Cortex of kidney (tissue), 1 donor: Measurements from ENCODE around the gene DAGLA.

Experiments used
- DNase-seq: peaks from one replicate; lab custom pipeline; 2025; lab: John Stamatoyannopoulos, UW

Gene DAGLA

DNA sequence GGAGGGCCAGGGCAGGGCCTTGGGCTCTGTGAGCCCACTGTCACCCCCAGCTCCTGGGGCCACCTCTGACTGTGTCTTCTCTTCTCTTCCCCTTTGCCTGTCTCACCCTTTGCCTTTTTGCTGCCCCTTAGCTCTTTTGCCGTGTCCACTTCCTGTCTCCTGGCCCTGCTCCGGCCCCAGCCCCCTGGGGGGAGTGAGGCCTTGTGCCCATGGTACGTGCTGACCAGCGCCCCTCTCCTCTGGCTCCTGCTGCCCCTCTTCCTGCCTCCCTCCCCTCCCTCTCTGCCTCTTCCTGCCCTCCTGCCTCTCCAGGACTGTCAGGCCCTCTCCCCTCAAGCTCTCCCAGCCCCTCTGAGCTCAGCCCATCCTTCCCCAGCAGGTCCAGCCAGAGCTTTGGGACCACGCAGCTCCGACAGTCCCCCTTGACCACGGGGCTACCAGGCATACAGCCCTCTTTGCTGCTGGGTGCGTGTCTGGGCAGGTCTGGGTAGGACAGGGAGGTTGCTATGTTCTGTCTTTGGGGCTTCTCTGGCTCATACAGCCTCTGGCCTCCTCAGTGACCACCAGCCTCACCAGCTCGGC, 100.5 kb downstream of the DAGLA start:
- DNase-seq: no peak

DNA sequence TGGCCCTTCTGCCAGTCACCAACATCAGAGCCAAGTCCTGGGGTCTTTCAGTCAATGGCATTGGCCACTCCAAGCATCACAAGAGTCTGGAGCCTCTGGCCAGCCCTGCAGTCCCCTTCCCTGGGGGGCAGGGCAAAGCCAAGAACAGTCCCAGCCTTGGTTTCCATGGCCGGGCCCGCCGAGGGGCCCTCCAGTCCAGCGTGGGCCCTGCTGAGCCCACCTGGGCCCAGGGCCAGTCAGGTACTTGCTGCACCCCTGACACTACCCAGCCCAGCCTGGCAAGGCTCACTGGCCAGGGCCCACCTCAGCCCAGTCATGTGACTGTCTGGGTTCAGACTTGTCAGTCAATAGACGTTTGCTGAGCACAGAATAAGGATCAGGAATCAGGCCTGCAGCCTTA, 101.4 kb downstream of the DAGLA start:
- no peak for DNase-seq

DNA sequence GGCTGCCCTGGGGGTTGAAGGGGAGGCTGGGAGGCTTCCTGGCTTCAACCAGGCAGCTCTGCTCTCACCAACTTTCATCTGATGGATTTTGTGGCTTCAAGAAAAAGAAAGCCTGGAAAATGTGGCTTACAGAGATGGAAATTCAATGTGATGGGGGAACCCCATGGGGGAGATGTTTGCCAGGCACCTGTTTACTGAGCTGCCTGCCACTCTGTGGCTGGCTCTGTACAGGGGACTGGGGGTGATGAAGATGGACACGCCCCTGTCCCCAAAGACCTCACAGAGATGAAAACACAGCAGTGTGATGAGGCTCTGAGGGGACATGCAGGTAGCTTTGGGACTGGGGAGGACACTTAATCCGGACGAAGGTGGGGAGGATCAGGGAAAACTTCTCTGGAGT, 102.1 kb downstream of the DAGLA start:
- DNase-seq: no peak

DNA sequence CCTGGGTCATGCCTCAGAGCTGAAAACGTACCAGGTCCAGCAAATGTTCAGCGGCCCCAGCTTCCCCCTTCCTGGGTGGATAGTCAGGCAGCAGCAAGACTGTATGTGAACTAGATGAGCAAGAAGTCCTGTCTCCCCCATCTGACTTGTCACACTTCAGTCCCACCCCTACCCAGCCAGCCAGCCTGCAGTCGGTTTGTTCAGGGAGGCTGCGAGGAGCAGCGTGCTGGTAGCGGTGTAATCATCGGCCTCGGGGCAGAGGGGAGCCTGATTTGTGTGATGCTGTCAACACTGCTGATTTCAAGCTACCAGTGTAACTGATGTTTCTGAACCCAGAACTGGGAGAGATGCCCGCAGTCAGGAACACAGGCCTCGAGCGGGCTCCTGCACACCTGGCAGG, 102.7 kb downstream of the DAGLA start:
- DNase-seq: no peak

DNA sequence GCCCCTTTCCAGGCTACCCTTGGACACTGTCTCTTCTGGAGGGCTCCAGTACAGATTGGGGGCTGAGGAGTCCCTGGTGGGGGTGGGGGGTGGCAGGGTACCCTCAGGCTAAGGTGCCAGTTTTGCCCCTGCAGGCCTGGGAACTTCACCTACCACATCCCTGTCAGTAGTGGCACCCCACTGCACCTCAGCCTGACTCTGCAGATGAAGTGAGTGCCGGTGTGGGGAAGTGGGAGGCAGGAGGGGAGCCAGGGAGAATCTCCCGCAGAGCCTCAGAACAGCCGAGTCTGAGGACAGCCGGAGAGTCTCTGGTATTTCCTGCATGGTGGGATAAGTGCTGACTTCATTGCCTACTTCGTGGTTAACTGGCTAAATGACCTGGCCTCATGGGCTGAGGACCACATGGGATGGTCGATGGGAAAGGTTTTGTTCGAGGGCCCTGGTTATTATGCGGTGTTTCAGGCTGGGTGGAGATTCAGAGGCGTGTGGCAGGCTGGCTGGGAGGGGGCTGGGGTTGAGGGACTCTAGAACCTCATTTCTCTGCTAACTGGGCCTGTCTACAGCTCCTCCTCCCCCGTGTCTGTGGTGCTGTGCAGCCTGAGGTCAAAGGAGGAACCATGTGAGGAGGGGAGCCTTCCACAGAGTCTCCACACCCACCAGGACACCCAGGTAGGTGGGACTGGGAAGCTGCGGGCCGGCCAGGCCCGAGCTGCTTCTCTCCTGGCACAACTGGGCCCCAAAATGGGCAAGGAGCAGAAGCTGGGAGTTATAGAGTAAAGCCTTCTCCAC, 103.7 kb downstream of the DAGLA start:
- no peak for DNase-seq

DNA sequence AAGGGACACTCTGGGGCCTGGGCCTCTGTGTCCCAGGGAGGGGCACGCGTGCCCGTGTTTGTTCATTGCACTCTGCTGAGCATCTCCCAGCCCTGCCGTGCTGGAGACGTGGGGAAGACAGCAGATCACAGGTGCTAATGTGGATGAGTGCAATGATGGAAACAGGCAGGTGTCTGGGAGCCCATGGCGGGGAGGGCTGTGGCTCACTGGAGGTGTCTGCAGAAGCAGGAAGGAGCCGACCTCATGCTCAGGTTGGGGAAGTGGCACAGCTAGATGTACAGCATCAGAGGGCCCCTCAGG, 104.3 kb downstream of the DAGLA start:
- no peak for DNase-seq

DNA sequence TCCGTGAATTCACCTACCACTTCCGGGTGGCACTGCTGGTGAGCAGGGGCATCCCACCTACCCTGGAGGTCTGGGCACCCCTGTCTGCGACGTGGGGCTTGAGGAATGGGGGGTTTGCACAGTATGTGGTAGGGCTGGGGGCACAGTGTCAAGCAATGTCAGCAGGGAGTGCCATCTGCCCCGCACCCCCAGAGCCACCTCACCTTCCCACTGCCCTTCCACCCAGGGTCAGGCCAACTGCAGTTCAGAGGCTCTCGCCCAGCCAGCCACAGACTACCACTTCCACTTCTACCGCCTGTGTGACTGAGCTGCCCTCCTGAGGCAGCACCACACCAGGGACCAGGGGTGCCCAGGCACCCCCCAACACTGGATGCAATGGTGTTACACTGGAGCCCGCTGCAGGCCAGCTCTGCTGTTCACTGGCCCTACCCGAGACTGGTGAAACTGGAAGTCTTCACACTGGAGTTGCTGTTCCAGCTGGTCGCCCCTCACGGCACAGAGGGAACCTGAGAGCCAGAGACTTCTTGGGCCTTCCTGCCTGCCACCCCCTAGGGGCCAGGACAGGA, 105.7 kb downstream of the DAGLA start:
- no peak for DNase-seq

DNA sequence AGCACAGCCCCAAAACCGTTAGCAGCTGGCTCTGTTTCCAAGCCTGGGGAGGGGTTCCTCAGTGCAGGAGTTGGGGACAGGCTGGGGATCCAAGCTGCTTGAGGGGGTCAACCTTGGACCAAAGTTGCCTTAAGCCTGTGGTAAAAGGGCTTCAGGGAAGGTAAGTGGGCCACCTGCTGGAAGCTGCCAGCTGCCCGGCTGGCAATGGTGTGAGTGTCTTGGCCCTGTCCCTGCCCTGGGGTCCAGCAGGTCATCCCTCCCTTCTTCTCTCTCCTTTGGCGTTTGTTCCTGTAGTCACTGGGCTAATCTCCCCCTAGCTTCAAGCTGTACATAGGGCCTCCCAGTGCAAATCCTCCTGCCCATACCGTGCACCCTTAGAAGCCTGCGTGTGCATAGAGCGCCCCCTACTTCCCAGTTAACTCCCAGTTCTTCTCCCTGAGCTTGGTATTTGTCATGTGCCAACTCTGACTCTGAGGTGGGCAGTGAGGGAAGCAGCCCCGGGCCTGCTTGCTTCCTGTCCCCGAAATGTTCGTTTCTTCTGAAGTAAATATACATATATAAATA, 107.8 kb downstream of the DAGLA start:
- DNase-seq: no peak

DNA sequence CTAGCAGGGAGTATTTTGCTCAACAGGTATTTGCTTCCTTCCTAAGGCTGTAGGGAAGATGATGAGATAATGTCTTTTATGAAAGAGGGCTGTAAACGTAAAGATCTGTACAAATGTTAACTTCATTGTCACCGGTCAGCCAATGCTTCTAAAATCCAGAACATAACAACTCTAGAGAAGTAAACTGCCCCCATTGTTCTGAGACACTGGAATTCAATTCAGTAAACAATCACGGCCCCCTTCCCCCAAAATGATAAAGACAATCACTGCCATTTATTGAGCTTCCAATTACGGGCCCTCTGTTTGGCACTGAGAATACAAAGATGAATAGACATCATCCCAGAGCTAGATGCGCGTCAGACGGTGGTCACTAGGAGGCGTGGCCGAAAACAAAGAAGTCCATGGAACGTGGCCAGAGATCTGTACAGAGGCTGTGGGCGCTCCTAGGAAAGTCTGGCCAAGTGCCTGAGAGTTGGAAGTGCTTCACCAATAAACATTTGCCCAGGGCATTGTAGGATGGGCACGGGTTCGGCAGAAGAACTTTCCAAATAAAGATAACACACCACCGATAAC, 111.6 kb downstream of the DAGLA start:
- DNase-seq: no peak

DNA sequence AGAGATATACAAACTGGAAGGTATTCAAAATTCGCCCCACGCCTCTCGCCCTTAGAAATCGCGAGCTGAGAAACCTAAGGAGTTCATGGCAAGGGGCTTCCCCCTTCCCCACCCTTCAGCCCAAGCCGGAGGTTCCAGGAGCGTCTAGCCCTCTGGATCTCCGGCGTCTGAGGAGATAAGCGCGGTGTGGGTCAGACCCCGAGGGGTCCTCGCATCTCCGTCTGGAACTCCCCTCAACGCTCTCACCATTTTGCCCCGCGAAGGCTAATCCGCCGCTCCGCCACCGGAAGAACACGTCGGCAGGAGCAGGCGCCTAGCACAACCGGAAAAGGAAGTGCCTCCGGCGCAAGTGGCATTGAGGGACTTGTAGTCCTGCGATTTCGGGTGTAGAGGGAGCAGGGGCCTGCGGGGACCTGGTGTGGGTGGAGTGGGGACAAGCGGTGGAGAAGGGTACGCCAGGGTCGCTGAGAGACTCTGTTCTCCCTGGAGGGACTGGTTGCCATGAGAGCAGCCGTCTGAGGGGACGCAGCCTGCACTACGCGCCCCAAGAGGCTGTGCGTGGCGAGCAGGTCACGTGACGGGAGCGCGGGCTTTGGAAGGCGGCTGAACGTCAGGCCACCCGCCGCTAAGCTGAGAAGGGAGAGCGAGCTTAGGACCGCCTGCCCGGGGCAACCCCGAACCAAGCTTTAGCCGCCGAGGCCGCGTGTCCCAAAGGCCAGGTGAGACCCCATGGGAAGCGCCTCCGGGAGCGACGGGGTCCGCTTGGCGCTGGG, 112.3 kb downstream of the DAGLA start, which contains the start of the genes FEN1 and TMEM258:
Gene FEN1 (plus strand): TSS at position 602 of the 773 bp plus-strand sequence. CDS start 2,451 bp downstream, outside the sequence.
Gene TMEM258 (minus strand): TSS at position 290 of the 773 bp plus-strand sequence. CDS start 41 bp downstream, at position 249.
- DNase-seq: no peak

DNA sequence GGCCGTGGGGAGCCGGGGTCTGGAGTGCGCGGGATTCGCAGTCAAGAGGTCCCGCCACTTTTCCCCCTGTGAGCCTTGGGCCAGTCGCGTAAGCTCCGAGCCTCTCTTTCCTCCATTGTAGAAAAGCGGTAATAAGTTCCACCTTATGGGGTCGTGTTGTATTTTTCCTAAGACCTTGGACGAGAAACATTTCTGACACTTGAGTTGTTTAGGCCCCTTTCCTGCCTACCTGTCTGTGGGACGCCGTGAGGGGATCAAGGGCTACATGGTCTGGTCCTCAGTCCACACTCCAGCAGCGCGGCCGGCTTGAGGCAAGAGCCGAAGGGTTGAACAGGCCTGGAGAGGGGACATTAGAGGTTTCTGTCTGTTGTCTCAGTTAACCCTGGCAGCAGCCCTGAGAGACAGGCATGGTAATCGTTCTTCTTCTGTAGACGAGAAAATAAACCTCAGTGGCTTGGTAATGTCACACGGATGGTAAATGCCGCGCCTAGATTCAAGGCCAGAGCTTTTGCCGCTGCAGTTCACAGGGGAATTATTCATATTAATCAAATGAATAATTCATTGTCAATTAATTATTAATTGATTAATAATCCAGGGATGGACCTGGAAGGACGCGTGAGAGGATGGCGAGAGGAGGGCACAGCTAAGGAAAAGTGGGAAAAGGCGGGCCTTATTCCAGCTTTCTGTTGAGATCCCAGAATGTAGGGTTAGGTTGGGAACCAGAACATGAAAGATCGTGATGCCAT, 113.1 kb downstream of the DAGLA start:
- DNase-seq: no peak

DNA sequence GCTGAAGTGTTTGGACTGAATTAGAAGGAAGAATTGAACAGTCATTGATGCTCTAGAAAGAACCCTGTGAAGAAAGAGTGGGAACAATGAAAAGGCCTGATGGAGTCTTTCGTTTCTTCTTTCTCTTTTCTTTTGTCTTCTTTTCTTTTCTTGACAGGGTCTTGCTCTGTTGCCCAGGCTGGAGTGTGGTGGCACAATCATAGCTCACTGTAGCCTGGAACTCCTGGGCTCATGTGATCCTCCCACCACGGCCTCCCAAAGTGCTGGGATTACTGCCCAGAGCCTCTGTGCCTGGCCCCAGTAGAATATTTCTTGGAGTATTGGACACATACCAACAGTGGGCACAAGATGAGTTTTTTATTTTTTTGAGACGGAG, 113.6 kb downstream of the DAGLA start:
- DNase-seq: no peak

DNA sequence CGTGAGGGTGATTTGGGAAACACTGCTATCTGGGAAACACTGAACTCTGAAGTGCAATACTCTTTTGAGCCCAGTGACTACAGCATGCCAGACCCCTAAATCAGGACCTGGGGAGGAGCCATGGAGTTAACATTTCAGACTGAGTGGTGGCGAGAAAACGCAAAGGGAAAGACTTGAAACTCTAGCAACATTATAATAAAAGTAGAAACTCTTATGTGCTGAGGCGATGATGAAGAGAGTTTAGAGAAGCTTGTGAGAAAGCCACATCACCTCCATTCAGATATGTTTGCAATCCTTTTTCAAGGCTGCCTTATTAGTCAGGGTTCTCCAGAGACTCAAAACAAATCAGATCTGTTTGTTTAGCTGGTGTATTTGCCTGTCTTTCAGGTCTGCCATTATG, 114.4 kb downstream of the DAGLA start:
- DNase-seq: no peak

DNA sequence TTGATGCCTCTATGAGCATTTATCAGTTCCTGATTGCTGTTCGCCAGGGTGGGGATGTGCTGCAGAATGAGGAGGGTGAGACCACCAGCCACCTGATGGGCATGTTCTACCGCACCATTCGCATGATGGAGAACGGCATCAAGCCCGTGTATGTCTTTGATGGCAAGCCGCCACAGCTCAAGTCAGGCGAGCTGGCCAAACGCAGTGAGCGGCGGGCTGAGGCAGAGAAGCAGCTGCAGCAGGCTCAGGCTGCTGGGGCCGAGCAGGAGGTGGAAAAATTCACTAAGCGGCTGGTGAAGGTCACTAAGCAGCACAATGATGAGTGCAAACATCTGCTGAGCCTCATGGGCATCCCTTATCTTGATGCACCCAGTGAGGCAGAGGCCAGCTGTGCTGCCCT, 115.3 kb downstream of the DAGLA start:
- no peak for DNase-seq

DNA sequence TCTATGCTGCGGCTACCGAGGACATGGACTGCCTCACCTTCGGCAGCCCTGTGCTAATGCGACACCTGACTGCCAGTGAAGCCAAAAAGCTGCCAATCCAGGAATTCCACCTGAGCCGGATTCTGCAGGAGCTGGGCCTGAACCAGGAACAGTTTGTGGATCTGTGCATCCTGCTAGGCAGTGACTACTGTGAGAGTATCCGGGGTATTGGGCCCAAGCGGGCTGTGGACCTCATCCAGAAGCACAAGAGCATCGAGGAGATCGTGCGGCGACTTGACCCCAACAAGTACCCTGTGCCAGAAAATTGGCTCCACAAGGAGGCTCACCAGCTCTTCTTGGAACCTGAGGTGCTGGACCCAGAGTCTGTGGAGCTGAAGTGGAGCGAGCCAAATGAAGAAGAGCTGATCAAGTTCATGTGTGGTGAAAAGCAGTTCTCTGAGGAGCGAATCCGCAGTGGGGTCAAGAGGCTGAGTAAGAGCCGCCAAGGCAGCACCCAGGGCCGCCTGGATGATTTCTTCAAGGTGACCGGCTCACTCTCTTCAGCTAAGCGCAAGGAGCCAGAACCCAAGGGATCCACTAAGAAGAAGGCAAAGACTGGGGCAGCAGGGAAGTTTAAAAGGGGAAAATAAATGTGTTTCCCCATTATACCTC, 115.8 kb downstream of the DAGLA start:
- no peak for DNase-seq
